Uterus (tissue), 2 donors: ENCODE measurements around the gene FAM229A.

Source experiments
- POLR2A ChIP-seq, 2 donors: fragments of 450-650 bp; IDR thresholded peaks; one replicate each; pipeline ENCODE4 v1.6.1; 2016; ENCODE audit warnings: antibody characterized with exemption in 2 of 2, mild to moderate bottlenecking in 1 of 2, moderate library complexity in 1 of 2
- TF ChIP-seq, protein P1 (sequence below), 4 experiments: fragments of 200-600 bp in 2 of 4; fragments of 450-650 bp in 2 of 4; sonication (generic) in 2 of 4; IDR thresholded peaks; one replicate each; pipeline ENCODE4 v1.5.1; 2016 to 2019; ENCODE audit warnings: antibody characterized with exemption in 4 of 4, mild to moderate bottlenecking in 2 of 4, moderate library complexity in 1 of 4

DNA sequence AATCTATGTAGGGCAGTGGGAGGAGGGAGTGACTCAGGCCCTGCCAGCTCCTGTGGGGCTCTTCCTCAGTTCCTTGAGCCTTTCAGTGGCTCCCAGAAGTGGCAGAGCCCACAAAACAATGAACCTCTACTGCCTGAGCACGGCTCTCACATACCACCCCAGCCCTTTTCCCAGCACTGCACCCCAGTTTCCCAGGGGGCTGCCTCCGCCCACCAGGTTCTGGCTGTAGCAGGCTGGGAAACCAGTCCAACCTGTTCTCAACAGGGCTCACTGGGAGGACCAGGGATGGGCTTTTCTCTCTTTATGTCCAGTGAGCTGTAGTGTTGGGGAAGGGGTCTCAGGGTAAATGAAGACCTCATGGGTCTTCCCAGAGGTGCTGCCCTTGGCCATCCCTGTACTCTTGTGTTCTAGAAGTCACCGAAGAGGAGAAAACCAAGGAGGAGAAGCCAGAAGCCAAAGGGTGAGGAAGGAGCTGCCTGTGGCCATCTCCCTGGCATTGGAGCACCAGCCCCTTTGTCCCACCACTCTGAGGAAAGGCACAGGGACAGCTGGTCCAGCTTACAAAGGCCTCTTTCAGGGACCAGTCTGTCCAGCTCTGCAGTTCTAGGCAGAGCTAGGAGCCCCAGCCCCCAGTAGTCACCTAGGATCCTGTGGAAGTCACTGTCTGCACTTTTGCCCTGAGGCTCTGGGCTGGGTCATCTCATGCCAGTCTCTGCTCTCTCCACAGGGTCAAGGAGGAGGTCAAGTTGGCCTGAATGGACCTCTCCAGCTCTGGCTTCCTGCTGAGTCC, 29.8 kb downstream of the FAM229A start:
- TF ChIP-seq, protein P1, sequence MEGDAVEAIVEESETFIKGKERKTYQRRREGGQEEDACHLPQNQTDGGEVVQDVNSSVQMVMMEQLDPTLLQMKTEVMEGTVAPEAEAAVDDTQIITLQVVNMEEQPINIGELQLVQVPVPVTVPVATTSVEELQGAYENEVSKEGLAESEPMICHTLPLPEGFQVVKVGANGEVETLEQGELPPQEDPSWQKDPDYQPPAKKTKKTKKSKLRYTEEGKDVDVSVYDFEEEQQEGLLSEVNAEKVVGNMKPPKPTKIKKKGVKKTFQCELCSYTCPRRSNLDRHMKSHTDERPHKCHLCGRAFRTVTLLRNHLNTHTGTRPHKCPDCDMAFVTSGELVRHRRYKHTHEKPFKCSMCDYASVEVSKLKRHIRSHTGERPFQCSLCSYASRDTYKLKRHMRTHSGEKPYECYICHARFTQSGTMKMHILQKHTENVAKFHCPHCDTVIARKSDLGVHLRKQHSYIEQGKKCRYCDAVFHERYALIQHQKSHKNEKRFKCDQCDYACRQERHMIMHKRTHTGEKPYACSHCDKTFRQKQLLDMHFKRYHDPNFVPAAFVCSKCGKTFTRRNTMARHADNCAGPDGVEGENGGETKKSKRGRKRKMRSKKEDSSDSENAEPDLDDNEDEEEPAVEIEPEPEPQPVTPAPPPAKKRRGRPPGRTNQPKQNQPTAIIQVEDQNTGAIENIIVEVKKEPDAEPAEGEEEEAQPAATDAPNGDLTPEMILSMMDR (IDR thresholded peaks at IDR 0.05): no peak
- no peak for TF ChIP-seq POLR2A (IDR thresholded peaks at IDR 0.05)
